ENCODE measurements around the gene CDH8. TPM values are rescaled to one million over a fixed set of nuclear protein-coding genes. Genes with fewer than 3 reads are reported as not detected.

Gene CDH8
- total and polyA plus RNA-seq, 4 donors, result 28.5 to 70.7 (median 47.7) TPM

DNA sequence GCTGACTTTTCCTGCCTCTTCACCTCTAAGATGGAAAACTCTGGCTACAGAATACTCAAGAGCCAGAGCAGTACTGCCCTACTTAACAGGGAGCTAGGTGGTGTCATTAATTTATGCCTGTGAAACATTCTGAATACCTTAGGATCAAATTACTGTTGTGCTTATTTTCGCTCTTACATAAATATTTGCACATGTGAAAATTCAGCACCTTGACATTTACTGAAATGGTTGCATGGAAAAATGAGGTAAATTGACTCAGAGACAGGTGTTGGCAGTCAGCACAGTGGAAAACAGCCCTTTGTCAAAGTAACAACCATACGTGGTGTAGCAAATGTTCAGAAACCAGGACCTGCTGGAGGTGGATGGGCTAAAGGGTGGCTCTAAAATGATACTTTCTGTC lies 193.6 kb downstream of the CDH8 start:
- Histone ChIP-seq H3K27me3 (ENCODE audit: control insufficient read depth, insufficient read depth, low read length) (no peaks in the 10 kb centered on the region), H3K4me1 (ENCODE audit: control insufficient read depth, insufficient read depth, low read length) (no peaks in the 10 kb centered on the region), H3K4me3 (ENCODE audit: low read depth, low read length) (no peak overlapping the region), H3K36me3 (ENCODE audit: control insufficient read depth, insufficient read depth, low read length) (no peaks in the 10 kb centered on the region), H3K9me3 (ENCODE audit: control insufficient read depth, insufficient read depth, low read length) (no peaks in the 10 kb centered on the region), H3K27ac (ENCODE audit: low read depth, low read length) (no peak overlapping the region)
- no peak for DNase-seq (ENCODE audit: low read depth in 4 of 6, low spot score in 6 of 6)
- WGBS (ENCODE audit: insufficient coverage), result 71% methylated on average over 1 of the region's 2 CpGs

DNA sequence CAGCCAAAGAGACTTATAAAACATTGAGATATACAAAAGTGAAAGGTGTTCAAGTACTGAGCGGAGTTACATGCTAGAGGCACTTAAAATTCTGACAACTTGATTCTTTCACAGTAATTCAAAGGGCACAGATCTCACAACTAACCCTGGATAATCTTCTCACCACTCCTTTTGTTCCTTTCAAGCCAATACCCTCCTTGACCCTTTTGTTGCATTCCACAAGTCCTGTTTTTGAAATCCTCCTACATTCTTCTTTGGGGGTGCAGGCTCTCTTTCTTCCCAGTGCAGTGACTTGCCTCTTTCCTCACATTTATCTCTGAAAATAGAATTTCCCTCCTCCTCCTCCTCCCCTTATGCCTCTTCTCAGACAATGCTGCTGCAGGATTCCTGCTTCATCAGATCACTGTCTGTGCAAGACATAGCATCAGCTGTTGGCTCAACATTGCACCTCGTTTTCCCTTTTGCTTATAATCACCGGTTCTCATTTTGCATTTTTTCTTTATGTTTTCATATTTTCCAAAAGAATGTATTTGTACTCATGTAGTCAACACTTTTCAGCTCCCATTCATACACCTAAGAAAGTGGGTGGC lies 199.3 kb downstream of the CDH8 start:
- no peaks in the 10 kb centered on the region for H3K9me3 ChIP-seq (ENCODE audit: control insufficient read depth, insufficient read depth, low read length)
- DNase-seq (ENCODE audit: low read depth in 4 of 6, low spot score in 6 of 6), result no peak
- WGBS (ENCODE audit: insufficient coverage), result 40% methylated on average over 1 of the region's 3 CpGs
- no peak overlapping the region for H3K4me3 ChIP-seq (ENCODE audit: low read depth, low read length)
- H3K27ac ChIP-seq (ENCODE audit: low read depth, low read length), result no peak overlapping the region
- no peaks in the 10 kb centered on the region for H3K4me1 ChIP-seq (ENCODE audit: control insufficient read depth, insufficient read depth, low read length)
- H3K36me3 ChIP-seq (ENCODE audit: control insufficient read depth, insufficient read depth, low read length), result no peaks in the 10 kb centered on the region
- no peaks in the 10 kb centered on the region for H3K27me3 ChIP-seq (ENCODE audit: control insufficient read depth, insufficient read depth, low read length)

DNA sequence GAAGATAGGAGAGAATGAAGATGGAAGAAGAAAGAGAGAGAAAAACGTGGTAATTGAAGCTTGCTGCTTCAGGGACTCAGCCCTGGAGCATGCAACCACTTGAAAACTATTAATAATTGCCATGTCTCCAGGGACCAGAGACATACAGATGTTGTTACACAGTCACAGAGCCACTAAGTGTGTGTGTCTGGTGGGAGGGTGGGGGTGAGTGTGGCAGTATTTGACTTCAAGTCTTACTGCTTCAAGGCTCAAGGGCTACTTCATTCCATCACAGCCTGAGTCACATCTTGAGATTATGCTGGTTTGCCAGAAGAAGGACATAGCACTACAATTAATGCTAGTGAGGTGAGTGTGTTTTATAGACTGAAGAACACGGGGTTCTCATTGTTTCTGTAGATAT lies 202.2 kb downstream of the CDH8 start:
- no peaks in the 10 kb centered on the region for H3K27me3 ChIP-seq (ENCODE audit: control insufficient read depth, insufficient read depth, low read length)
- no peaks in the 10 kb centered on the region for H3K4me1 ChIP-seq (ENCODE audit: control insufficient read depth, insufficient read depth, low read length)
- no peak for DNase-seq (ENCODE audit: low read depth in 4 of 6, low spot score in 6 of 6)
- WGBS (ENCODE audit: insufficient coverage), result 33% methylated on average over 1 of the region's 2 CpGs
- H3K4me3 ChIP-seq (ENCODE audit: low read depth, low read length), result no peak overlapping the region
- H3K36me3 ChIP-seq (ENCODE audit: control insufficient read depth, insufficient read depth, low read length), result no peaks in the 10 kb centered on the region
- H3K9me3 ChIP-seq (ENCODE audit: control insufficient read depth, insufficient read depth, low read length), result no peaks in the 10 kb centered on the region
- no peak overlapping the region for H3K27ac ChIP-seq (ENCODE audit: low read depth, low read length)

DNA sequence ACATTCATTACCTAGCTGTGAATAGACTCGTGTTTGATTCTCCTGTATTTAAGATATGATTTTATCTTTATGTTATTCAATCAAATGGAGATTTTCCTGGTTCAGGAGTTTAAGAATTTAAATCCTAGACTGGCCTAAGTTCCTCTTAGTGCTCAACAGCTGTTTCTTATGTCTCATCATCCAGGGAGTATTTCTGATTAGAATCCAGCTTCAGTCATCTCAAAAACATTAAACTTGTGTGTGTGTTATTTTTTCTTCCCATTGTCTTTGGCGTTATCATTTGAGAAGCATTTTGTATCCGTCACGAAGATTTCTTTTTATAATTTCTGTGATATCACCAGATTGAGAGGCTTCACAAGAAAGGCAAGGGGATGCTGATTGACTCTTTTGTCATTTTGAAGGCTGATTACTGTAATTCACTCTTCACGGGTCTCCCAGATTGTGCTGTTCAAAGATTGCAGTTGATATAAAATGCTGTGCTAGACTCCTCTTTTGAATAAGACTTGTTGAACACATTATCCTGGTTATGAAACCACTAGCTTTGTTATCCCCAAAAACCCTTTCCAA lies 204.8 kb downstream of the CDH8 start:
- H3K4me3 ChIP-seq (ENCODE audit: low read depth, low read length), result no peak overlapping the region
- no peak overlapping the region for H3K27ac ChIP-seq (ENCODE audit: low read depth, low read length)
- no peaks in the 10 kb centered on the region for H3K27me3 ChIP-seq (ENCODE audit: control insufficient read depth, insufficient read depth, low read length)
- no peaks in the 10 kb centered on the region for H3K9me3 ChIP-seq (ENCODE audit: control insufficient read depth, insufficient read depth, low read length)
- no peaks in the 10 kb centered on the region for H3K4me1 ChIP-seq (ENCODE audit: control insufficient read depth, insufficient read depth, low read length)
- peak in 1 of 6 donors; percentile 10 for DNase-seq (ENCODE audit: low read depth in 4 of 6, low spot score in 6 of 6)
- WGBS (ENCODE audit: insufficient coverage), result no CpG with 5 or more reads among the region's 5 CpGs
- no peaks in the 10 kb centered on the region for H3K36me3 ChIP-seq (ENCODE audit: control insufficient read depth, insufficient read depth, low read length)

DNA sequence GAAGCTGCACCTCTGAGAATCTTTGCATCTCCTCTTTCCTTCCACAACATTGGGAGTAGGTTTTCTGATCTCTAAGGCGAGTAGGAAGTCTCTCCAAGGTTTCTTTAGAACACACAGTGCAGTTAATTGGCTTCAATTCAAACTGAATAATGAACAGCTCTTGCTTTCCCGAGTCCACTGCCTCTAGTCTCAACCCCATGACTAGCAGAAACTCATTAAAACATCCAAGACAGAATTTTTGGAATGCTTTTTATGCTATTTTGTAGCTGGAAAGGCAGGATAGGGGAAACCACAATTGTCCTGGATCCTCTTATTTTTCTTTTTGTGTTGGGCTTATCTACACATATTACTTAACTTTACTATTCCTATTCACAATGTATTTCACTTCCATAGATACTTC lies 206.6 kb downstream of the CDH8 start:
- H3K4me3 ChIP-seq (ENCODE audit: low read depth, low read length), result no peak overlapping the region
- H3K9me3 ChIP-seq (ENCODE audit: control insufficient read depth, insufficient read depth, low read length), result no peaks in the 10 kb centered on the region
- DNase-seq (ENCODE audit: low read depth in 4 of 6, low spot score in 6 of 6), result peak in 1 of 6 donors; percentile 45
- no peak overlapping the region for H3K27ac ChIP-seq (ENCODE audit: low read depth, low read length)
- H3K36me3 ChIP-seq (ENCODE audit: control insufficient read depth, insufficient read depth, low read length), result no peaks in the 10 kb centered on the region
- no peaks in the 10 kb centered on the region for H3K4me1 ChIP-seq (ENCODE audit: control insufficient read depth, insufficient read depth, low read length)
- no CpG with 5 or more reads among the region's 2 CpGs for WGBS (ENCODE audit: insufficient coverage)
- H3K27me3 ChIP-seq (ENCODE audit: control insufficient read depth, insufficient read depth, low read length), result no peaks in the 10 kb centered on the region

DNA sequence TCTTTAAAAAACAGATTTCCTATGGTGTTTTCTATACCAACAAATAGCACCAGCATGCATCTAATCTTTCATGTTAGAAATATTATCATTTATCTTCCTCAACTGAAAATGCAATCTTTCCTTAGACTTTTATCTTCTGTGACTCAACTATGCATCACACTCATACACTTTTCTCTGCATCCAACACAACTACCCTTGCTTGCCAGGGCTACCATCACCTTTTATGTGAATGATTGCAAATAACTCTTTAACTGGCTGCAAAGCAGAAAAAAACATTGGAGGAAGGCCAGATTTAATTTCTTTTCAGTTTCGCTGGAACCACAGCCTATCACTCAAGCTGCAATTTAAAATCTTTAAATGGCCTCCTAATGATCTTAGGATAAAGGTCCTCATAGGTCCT lies 212.9 kb downstream of the CDH8 start:
- no peaks in the 10 kb centered on the region for H3K9me3 ChIP-seq (ENCODE audit: control insufficient read depth, insufficient read depth, low read length)
- WGBS (ENCODE audit: insufficient coverage), result 40% methylated on average over 1 of the region's 1 CpG
- no peaks in the 10 kb centered on the region for H3K27me3 ChIP-seq (ENCODE audit: control insufficient read depth, insufficient read depth, low read length)
- H3K4me1 ChIP-seq (ENCODE audit: control insufficient read depth, insufficient read depth, low read length), result no peaks in the 10 kb centered on the region
- H3K27ac ChIP-seq (ENCODE audit: low read depth, low read length), result no peak overlapping the region
- H3K4me3 ChIP-seq (ENCODE audit: low read depth, low read length), result no peak overlapping the region
- no peak for DNase-seq (ENCODE audit: low read depth in 4 of 6, low spot score in 6 of 6)
- H3K36me3 ChIP-seq (ENCODE audit: control insufficient read depth, insufficient read depth, low read length), result no peaks in the 10 kb centered on the region

DNA sequence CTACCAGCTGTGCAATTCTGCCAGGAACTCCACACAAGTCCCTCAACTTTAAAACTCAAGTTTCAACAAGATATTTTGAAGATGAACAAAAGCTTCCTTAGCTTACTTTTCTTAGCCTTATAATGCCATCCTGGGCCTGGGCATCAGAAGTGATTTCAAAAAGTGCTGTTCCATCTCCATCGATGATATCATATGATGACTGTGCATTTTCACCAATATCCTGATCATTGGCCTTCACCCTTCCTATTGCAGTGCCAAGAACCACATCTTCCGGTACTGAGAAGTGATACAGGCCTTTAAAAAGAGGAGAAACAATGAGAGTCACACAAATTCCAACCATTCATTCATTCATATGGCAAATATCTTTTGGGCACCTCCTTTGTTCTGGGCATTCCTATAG lies 215.4 kb downstream of the CDH8 start:
- Histone ChIP-seq H3K27me3 (ENCODE audit: control insufficient read depth, insufficient read depth, low read length) (no peaks in the 10 kb centered on the region), H3K4me3 (ENCODE audit: low read depth, low read length) (no peak overlapping the region), H3K9me3 (ENCODE audit: control insufficient read depth, insufficient read depth, low read length) (no peaks in the 10 kb centered on the region), H3K27ac (ENCODE audit: low read depth, low read length) (no peak overlapping the region), H3K4me1 (ENCODE audit: control insufficient read depth, insufficient read depth, low read length) (no peaks in the 10 kb centered on the region), H3K36me3 (ENCODE audit: control insufficient read depth, insufficient read depth, low read length) (no peaks in the 10 kb centered on the region)
- 100% methylated on average over 1 of the region's 2 CpGs for WGBS (ENCODE audit: insufficient coverage)
- DNase-seq (ENCODE audit: low read depth in 4 of 6, low spot score in 6 of 6), result no peak

DNA sequence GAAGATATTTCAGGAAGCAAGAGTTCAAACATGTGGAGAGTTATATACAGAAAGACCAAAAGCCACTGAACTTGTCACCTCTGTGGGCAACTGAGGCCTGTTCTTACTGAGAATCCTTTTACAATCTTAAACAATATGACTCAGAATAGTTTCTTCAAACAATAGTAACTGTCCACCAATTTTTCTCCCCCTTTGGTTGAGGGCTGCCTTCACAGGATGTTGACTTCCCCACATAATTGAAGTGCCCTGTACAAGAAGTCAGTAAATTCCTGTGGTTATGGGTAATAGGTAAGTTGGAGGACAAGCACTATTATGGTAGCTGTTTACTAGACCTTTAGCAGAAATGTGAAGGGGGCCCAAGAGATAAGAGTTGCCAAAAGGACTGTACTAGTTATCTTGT lies 215.8 kb downstream of the CDH8 start:
- no peaks in the 10 kb centered on the region for H3K4me1 ChIP-seq (ENCODE audit: control insufficient read depth, insufficient read depth, low read length)
- no peak overlapping the region for H3K27ac ChIP-seq (ENCODE audit: low read depth, low read length)
- H3K27me3 ChIP-seq (ENCODE audit: control insufficient read depth, insufficient read depth, low read length), result no peaks in the 10 kb centered on the region
- H3K9me3 ChIP-seq (ENCODE audit: control insufficient read depth, insufficient read depth, low read length), result no peaks in the 10 kb centered on the region
- no peak overlapping the region for H3K4me3 ChIP-seq (ENCODE audit: low read depth, low read length)
- no peak for DNase-seq (ENCODE audit: low read depth in 4 of 6, low spot score in 6 of 6)
- H3K36me3 ChIP-seq (ENCODE audit: control insufficient read depth, insufficient read depth, low read length), result no peaks in the 10 kb centered on the region

DNA sequence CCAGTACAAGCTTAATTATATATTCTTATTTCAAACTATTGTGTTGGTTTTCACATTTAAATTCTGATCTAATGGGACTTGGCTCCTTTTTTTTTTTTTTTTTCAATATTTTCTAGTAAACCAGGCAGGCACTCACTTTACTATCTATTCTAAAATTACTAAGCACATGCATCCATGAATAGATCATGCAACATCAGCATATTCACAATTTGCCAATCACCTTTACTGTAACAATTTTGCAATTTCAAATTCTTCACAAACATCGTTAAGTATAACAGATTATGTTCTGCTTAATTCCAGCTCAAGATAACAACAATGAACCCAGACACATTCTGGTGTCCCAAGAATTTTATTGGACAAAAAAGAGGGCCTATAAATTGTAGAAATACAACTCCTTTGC lies 217.4 kb downstream of the CDH8 start:
- Histone ChIP-seq H3K4me1 (ENCODE audit: control insufficient read depth, insufficient read depth, low read length) (no peaks in the 10 kb centered on the region), H3K27ac (ENCODE audit: low read depth, low read length) (no peak overlapping the region), H3K9me3 (ENCODE audit: control insufficient read depth, insufficient read depth, low read length) (no peaks in the 10 kb centered on the region), H3K27me3 (ENCODE audit: control insufficient read depth, insufficient read depth, low read length) (no peaks in the 10 kb centered on the region), H3K4me3 (ENCODE audit: low read depth, low read length) (no peak overlapping the region), H3K36me3 (ENCODE audit: control insufficient read depth, insufficient read depth, low read length) (no peaks in the 10 kb centered on the region)
- DNase-seq (ENCODE audit: low read depth in 4 of 6, low spot score in 6 of 6), result no peak
- no CpG with 5 or more reads among the region's 1 CpG for WGBS (ENCODE audit: insufficient coverage)

DNA sequence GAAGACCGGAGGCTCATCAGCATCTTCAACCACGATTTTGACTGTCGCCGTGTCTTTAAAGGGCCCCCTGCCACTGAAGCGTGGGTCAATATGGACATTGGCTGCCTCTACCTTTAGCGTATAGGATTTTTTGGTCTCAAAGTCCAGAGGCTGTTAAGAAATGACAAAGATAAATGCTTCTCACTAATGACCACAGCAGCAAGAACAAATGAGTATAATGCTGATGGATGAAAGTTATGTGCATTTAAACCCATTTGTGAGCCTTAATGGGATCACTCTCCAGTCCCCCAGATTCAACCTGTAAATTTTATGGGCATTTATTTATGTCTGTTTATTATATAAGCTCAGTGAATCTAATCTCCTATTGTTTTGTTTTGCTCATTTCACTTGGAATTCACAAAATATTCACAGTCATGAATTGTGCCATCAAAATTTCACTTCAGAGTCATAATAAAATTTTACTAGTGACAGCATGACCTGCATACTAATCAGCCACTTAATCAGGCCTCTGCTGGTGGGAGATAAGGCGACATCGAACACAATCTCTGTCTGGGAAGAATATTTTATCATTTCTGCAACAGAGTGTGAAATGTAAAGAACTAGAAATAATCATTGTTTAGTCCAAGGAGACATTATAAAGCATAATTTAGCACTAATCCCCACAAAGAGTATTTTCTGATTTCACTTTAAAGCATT lies 218.5 kb downstream of the CDH8 start:
- Histone ChIP-seq H3K4me3 (ENCODE audit: low read depth, low read length) (no peak overlapping the region), H3K9me3 (ENCODE audit: control insufficient read depth, insufficient read depth, low read length) (no peaks in the 10 kb centered on the region), H3K27me3 (ENCODE audit: control insufficient read depth, insufficient read depth, low read length) (no peaks in the 10 kb centered on the region), H3K4me1 (ENCODE audit: control insufficient read depth, insufficient read depth, low read length) (no peaks in the 10 kb centered on the region), H3K27ac (ENCODE audit: low read depth, low read length) (no peak overlapping the region), H3K36me3 (ENCODE audit: control insufficient read depth, insufficient read depth, low read length) (no peaks in the 10 kb centered on the region)
- peak in 1 of 6 donors; percentile 66 for DNase-seq (ENCODE audit: low read depth in 4 of 6, low spot score in 6 of 6)
- 50% methylated on average over 3 of the region's 8 CpGs for WGBS (ENCODE audit: insufficient coverage)

Data from spinal cord (tissue), 10 donors.